Neural progenitor cell (in vitro differentiated cells): ENCODE results near the gene RSL1D1.

ENCODE experiments used
- CTCF ChIP-seq: fragments of 200-600 bp; sonication (generic); IDR thresholded peaks from 2 replicates; pipeline ENCODE4 v1.5.1; 2017; ENCODE audit warnings: antibody characterized with exemption, mild to moderate bottlenecking
- EZH2 ChIP-seq: fragments of 200-600 bp; sonication (generic); IDR thresholded peaks from 2 replicates; pipeline ENCODE4 v1.6.1; 2017; ENCODE audit warnings: antibody characterized with exemption, mild to moderate bottlenecking, moderate library complexity

GRCh38 chr16:11801481-11802021 is 49.8 kb downstream of the RSL1D1 start:
- TF ChIP-seq CTCF, result no peak
- TF ChIP-seq EZH2, result no peak
